GM21576 (cell line): ENCODE measurements around the gene CYB5R3.

Source experiments
- ATAC-seq: cut with Tn5 transposase; IDR thresholded peaks from one replicate; pipeline ENCODE4 v1.9.1; 2021; ENCODE audit warnings: mild to moderate bottlenecking, moderate library complexity; ENCODE audit not compliant: unreplicated experiment

Gene CYB5R3

GRCh38 chr22:42646569-42647525, 2.3 kb downstream of the CYB5R3 start:
- no peak for ATAC-seq

GRCh38 chr22:42645938-42646568, 3.1 kb downstream of the CYB5R3 start:
- ATAC-seq, result no peak

GRCh38 chr22:42645341-42645937, 3.8 kb downstream of the CYB5R3 start:
- no peak for ATAC-seq

- ATAC-seq, result no peak
Measured at GRCh38 chr22:42644422-42645340, 4.5 kb downstream of the CYB5R3 start.

GRCh38 chr22:42643634-42644421, 5.4 kb downstream of the CYB5R3 start:
- no peak for ATAC-seq

- no peak for ATAC-seq
Measured at GRCh38 chr22:42642806-42643633, 6.2 kb downstream of the CYB5R3 start.

- no peak for ATAC-seq
Measured at GRCh38 chr22:42641801-42642413, 7.3 kb downstream of the CYB5R3 start.

GRCh38 chr22:42639541-42640241, 9.5 kb downstream of the CYB5R3 start:
- no peak for ATAC-seq

GRCh38 chr22:42637555-42637954, 11.6 kb downstream of the CYB5R3 start:
- ATAC-seq, result no peak

- no peak for ATAC-seq
Measured at GRCh38 chr22:42636506-42636905, 12.7 kb downstream of the CYB5R3 start.

- ATAC-seq, result no peak
Measured at GRCh38 chr22:42635531-42635930, 13.7 kb downstream of the CYB5R3 start.

GRCh38 chr22:42633013-42633412, 16.2 kb downstream of the CYB5R3 start:
- ATAC-seq, result no peak

GRCh38 chr22:42632096-42632495, 17.1 kb downstream of the CYB5R3 start:
- ATAC-seq, result no peak

- no peak for ATAC-seq
Measured at GRCh38 chr22:42630901-42631602, 18.1 kb downstream of the CYB5R3 start.

GRCh38 chr22:42630211-42630610, 19.0 kb downstream of the CYB5R3 start:
- ATAC-seq, result no peak

GRCh38 chr22:42627981-42628380, 21.2 kb downstream of the CYB5R3 start:
- ATAC-seq, result no peak

- ATAC-seq, result no peak
Measured at GRCh38 chr22:42626951-42627625, 22.1 kb downstream of the CYB5R3 start.
